HepG2 (cell line): Measurements from ENCODE around the gene ZNF91.

Source experiments
- CTCF ChIP-seq: sonication (generic); formaldehyde crosslinking; IDR thresholded peaks from 2 replicates; pipeline ENCODE4 v1.5.0; 2020; ENCODE audit warnings: mild to moderate bottlenecking, missing genetic modification reagents, moderate library complexity
- POLR2AphosphoS5 ChIP-seq: IDR thresholded peaks from 2 replicates; pipeline ENCODE4 v1.6.1; 2012; ENCODE audit warnings: low read depth, low read length

DNA sequence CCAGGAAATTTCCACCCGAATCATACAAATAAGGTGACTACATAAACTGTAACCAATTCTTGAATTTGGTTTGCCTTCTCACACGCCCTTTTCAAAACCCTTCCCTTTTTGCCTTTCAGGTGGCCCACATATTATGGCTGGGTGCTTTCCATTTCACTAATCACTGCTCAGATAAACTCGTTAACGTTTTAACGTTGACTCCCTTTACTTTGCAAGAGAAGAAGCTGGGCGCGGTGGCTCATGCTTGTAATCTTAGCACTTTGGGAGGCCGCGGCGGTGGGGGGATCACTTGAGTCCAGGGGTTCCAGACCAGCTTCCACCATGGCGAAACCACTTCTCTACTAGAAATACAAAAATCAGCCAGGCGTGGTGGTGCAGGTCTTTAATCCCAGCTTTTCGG is 19.8 kb upstream of the ZNF91 start:
- no peak for TF ChIP-seq POLR2AphosphoS5
- TF ChIP-seq CTCF (CRISPR knock-in tag), result no peak
